K562 (cell line): ENCODE results near the gene ABHD16B. TPM values are rescaled to one million over a fixed set of nuclear protein-coding genes. Genes with fewer than 3 reads are reported as not detected.

Experiments used
- DNMT1 ChIP-seq: fragments of 450-650 bp; IDR thresholded peaks from 2 replicates; pipeline ENCODE4 v1.6.1; 2016; ENCODE audit warnings: antibody characterized with exemption, mild to moderate bottlenecking
- NEUROD1 ChIP-seq: fragments of 150-350 bp; IDR thresholded peaks from 2 replicates; pipeline ENCODE4 v1.6.1; 2014; ENCODE audit warnings: borderline replicate concordance, low read length, low read depth; ENCODE audit not compliant: partially characterized antibody
- NR3C1 ChIP-seq: sonication (generic); formaldehyde crosslinking; IDR thresholded peaks from 2 replicates; pipeline ENCODE4 v1.8.1; 2022; ENCODE audit warnings: missing genetic modification reagents
- RBM25 ChIP-seq: fragments of 200-400 bp; formaldehyde crosslinking; IDR thresholded peaks from 2 replicates; pipeline ENCODE4 v1.6.1; 2018; ENCODE audit warnings: low read length, low read depth, moderate library complexity; ENCODE audit not compliant: severe bottlenecking
- ZBTB1 ChIP-seq: sonication (generic); formaldehyde crosslinking; IDR thresholded peaks from 2 replicates; pipeline ENCODE4 v1.8.1; 2023; ENCODE audit warnings: missing genetic modification reagents, low read depth, mild to moderate bottlenecking, borderline replicate concordance
- ZBTB11 ChIP-seq, 3 experiments: fragments of 200-800 bp in 1 of 3; fragments of 250-450 bp in 1 of 3; fragments of 450-650 bp in 1 of 3; sonication (Bioruptor Pico) in 1 of 3; sonication (Bioruptor generic) in 1 of 3; formaldehyde crosslinking in 1 of 3; IDR thresholded peaks; 2 replicates each; pipeline versions ENCODE4 v1.6.1 to v1.8.0; 2016 to 2022; ENCODE audit warnings: mild to moderate bottlenecking in 2 of 3, missing genetic modification characterization in 2 of 3, missing compliant biosample characterization in 1 of 3, moderate library complexity in 1 of 3
- ZNF444 ChIP-seq: fragments of 250-450 bp; sonication (Bioruptor Pico); IDR thresholded peaks from 2 replicates; pipeline ENCODE4 v1.4.0; 2020; ENCODE audit warnings: mild to moderate bottlenecking, moderate library complexity
- polyA plus RNA-seq, 8 experiments: library from polyadenylated mRNA; depleted of rRNA in 4 of 8; stranded (reverse) in 5 of 8; unstranded in 3 of 8; fragments of >200 nt; fragmentation: Nextera tagmentation in 2 of 8; fragmentation: Illumina TruSeq in 1 of 8; extraction: Ambion mirVana in 2 of 8; extraction: Trizol in 1 of 8; gene quantifications; 2 replicates each; pipeline versions ENCODE4 v1.2.1 to v1.2.3, GENCODE V29; 2011 to 2014; ENCODE audit warnings: inconsistent platforms in 1 of 8, missing spikeins in 1 of 8
- total RNA-seq, 7 experiments: library from RNA; depleted of rRNA in 6 of 7; stranded (reverse); fragments of >200 nt in 6 of 7; fragmentation: Illumina TruSeq in 2 of 7; extraction: Trizol in 2 of 7; gene quantifications; 2 replicates each; pipeline versions ENCODE4 v1.2.1 to v1.2.3, GENCODE V29; 2011 to 2021; ENCODE audit warnings: low replicate concordance in 1 of 7
- TF ChIP-seq, protein P1 (sequence below): fragments of 450-650 bp; IDR thresholded peaks from 2 replicates; pipeline ENCODE4 v1.6.1; 2016; ENCODE audit warnings: mild to moderate bottlenecking, moderate library complexity
- TF ChIP-seq, protein P2 (sequence below), 2 experiments: IDR thresholded peaks; 2 replicates each; pipeline ENCODE4 v1.6.1; 2012; ENCODE audit warnings: improper control_type of control experiment in 2 of 2, low read depth in 2 of 2, low read length in 2 of 2, borderline replicate concordance in 1 of 2

ABHD16B gene
- total and polyA plus RNA-seq, 9 of the 15 experiments (the other 6 are each of a cell fraction or from before 2014, with no cell fraction given): not detected

DNA sequence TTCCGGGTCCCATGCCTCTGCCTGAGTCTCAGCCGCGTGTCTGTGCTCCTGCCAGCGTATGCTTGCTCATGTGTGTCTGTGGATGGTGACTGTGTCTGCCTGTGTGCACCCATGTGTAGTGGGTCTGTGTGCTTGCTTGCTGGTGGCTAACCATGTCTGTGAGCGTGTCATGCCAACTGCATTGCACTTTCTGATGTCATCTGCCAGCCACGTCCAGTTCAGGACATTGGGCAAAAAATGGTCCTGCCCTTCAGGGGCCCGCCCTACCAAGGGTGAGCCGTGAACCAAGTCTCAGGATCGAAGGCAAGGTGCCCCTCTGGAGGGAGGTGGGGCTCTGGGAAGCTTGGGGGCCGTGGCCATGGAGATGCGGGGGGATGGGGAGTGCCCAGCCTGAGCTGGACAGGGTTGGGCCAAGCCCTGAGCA lies 20.9 kb upstream of the ABHD16B start (continued):
- TF ChIP-seq, protein P1, sequence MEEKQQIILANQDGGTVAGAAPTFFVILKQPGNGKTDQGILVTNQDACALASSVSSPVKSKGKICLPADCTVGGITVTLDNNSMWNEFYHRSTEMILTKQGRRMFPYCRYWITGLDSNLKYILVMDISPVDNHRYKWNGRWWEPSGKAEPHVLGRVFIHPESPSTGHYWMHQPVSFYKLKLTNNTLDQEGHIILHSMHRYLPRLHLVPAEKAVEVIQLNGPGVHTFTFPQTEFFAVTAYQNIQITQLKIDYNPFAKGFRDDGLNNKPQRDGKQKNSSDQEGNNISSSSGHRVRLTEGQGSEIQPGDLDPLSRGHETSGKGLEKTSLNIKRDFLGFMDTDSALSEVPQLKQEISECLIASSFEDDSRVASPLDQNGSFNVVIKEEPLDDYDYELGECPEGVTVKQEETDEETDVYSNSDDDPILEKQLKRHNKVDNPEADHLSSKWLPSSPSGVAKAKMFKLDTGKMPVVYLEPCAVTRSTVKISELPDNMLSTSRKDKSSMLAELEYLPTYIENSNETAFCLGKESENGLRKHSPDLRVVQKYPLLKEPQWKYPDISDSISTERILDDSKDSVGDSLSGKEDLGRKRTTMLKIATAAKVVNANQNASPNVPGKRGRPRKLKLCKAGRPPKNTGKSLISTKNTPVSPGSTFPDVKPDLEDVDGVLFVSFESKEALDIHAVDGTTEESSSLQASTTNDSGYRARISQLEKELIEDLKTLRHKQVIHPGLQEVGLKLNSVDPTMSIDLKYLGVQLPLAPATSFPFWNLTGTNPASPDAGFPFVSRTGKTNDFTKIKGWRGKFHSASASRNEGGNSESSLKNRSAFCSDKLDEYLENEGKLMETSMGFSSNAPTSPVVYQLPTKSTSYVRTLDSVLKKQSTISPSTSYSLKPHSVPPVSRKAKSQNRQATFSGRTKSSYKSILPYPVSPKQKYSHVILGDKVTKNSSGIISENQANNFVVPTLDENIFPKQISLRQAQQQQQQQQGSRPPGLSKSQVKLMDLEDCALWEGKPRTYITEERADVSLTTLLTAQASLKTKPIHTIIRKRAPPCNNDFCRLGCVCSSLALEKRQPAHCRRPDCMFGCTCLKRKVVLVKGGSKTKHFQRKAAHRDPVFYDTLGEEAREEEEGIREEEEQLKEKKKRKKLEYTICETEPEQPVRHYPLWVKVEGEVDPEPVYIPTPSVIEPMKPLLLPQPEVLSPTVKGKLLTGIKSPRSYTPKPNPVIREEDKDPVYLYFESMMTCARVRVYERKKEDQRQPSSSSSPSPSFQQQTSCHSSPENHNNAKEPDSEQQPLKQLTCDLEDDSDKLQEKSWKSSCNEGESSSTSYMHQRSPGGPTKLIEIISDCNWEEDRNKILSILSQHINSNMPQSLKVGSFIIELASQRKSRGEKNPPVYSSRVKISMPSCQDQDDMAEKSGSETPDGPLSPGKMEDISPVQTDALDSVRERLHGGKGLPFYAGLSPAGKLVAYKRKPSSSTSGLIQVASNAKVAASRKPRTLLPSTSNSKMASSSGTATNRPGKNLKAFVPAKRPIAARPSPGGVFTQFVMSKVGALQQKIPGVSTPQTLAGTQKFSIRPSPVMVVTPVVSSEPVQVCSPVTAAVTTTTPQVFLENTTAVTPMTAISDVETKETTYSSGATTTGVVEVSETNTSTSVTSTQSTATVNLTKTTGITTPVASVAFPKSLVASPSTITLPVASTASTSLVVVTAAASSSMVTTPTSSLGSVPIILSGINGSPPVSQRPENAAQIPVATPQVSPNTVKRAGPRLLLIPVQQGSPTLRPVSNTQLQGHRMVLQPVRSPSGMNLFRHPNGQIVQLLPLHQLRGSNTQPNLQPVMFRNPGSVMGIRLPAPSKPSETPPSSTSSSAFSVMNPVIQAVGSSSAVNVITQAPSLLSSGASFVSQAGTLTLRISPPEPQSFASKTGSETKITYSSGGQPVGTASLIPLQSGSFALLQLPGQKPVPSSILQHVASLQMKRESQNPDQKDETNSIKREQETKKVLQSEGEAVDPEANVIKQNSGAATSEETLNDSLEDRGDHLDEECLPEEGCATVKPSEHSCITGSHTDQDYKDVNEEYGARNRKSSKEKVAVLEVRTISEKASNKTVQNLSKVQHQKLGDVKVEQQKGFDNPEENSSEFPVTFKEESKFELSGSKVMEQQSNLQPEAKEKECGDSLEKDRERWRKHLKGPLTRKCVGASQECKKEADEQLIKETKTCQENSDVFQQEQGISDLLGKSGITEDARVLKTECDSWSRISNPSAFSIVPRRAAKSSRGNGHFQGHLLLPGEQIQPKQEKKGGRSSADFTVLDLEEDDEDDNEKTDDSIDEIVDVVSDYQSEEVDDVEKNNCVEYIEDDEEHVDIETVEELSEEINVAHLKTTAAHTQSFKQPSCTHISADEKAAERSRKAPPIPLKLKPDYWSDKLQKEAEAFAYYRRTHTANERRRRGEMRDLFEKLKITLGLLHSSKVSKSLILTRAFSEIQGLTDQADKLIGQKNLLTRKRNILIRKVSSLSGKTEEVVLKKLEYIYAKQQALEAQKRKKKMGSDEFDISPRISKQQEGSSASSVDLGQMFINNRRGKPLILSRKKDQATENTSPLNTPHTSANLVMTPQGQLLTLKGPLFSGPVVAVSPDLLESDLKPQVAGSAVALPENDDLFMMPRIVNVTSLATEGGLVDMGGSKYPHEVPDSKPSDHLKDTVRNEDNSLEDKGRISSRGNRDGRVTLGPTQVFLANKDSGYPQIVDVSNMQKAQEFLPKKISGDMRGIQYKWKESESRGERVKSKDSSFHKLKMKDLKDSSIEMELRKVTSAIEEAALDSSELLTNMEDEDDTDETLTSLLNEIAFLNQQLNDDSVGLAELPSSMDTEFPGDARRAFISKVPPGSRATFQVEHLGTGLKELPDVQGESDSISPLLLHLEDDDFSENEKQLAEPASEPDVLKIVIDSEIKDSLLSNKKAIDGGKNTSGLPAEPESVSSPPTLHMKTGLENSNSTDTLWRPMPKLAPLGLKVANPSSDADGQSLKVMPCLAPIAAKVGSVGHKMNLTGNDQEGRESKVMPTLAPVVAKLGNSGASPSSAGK: no peak
- no peak for TF ChIP-seq DNMT1
- TF ChIP-seq ZBTB1 (CRISPR knock-in tag): no peak
- no peak for TF ChIP-seq ZBTB11 (CRISPR knock-in tag; IDR thresholded peaks at IDR 0.05)
- no peak for TF ChIP-seq NR3C1
- no peak for TF ChIP-seq NEUROD1
- TF ChIP-seq, protein P2, sequence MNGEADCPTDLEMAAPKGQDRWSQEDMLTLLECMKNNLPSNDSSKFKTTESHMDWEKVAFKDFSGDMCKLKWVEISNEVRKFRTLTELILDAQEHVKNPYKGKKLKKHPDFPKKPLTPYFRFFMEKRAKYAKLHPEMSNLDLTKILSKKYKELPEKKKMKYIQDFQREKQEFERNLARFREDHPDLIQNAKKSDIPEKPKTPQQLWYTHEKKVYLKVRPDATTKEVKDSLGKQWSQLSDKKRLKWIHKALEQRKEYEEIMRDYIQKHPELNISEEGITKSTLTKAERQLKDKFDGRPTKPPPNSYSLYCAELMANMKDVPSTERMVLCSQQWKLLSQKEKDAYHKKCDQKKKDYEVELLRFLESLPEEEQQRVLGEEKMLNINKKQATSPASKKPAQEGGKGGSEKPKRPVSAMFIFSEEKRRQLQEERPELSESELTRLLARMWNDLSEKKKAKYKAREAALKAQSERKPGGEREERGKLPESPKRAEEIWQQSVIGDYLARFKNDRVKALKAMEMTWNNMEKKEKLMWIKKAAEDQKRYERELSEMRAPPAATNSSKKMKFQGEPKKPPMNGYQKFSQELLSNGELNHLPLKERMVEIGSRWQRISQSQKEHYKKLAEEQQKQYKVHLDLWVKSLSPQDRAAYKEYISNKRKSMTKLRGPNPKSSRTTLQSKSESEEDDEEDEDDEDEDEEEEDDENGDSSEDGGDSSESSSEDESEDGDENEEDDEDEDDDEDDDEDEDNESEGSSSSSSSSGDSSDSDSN (IDR thresholded peaks at IDR 0.05; ENCODE audit: borderline replicate concordance in 1 of 2, low read depth in 2 of 2, low read length in 2 of 2): no peak
- no peak for TF ChIP-seq RBM25
- TF ChIP-seq ZNF444: no peak
